HEK293 (cell line): ENCODE measurements around the gene TRMT6.

Source experiments
- CTCF ChIA-PET: fragments of 350-600 bp; formaldehyde crosslinking; extraction: SDS; loops from one replicate; lab custom pipeline; 2021; ENCODE audit warnings: antibody characterized with exemption; lab: Yijun Ruan, JAX
- POLR2A ChIA-PET: fragments of 300-600 bp; formaldehyde crosslinking; extraction: SDS; loops from one replicate; lab custom pipeline; 2020; ENCODE audit warnings: antibody characterized with exemption, inconsistent platforms; lab: Yijun Ruan, JAX
- H3K27ac ChIP-seq: fragments of 200-500 bp; sonication (Bioruptor generic); 2 replicates; pipeline ENCODE4 v1.5.1; 2014; ENCODE audit warnings: low read depth, low read length, control low read depth, inconsistent platforms; ENCODE audit errors: extremely low read depth
- H3K36me3 ChIP-seq, 2 experiments: fragments of 200-500 bp in 1 of 2; sonication (Bioruptor generic) in 1 of 2; 1 replicate in 1 of 2; 2 replicates in 1 of 2; pipeline ENCODE4 v1.5.1; 2014 to 2017; ENCODE audit warnings: inconsistent platforms in 2 of 2, low read length in 2 of 2; ENCODE audit not compliant: control insufficient read depth in 2 of 2, insufficient read depth in 1 of 2
- H3K4me1 ChIP-seq: fragments of 200-500 bp; sonication (Bioruptor generic); 2 replicates; pipeline ENCODE4 v1.5.1; 2014; ENCODE audit warnings: mild to moderate bottlenecking, low read length, inconsistent platforms; ENCODE audit not compliant: control insufficient read depth, insufficient read depth
- H3K4me3 ChIP-seq: 2 replicates; pipeline ENCODE4 v1.5.1; 2011; ENCODE audit warnings: low read depth, mild to moderate bottlenecking, control low read depth, low read length, moderate library complexity
- H3K9me3 ChIP-seq: fragments of 200-500 bp; sonication (Bioruptor generic); 2 replicates; pipeline ENCODE4 v1.5.1; 2014; ENCODE audit warnings: low read depth, low read length, inconsistent platforms; ENCODE audit not compliant: control insufficient read depth, insufficient read depth
- KLF10 ChIP-seq: fragments of 450-650 bp; IDR thresholded peaks from 2 replicates; pipeline ENCODE4 v1.5.1; 2018; ENCODE audit warnings: missing biosample characterization, mild to moderate bottlenecking, missing genetic modification characterization
- KLF9 ChIP-seq: fragments of 450-650 bp; formaldehyde crosslinking; IDR thresholded peaks from 2 replicates; pipeline ENCODE4 v1.5.1; 2016; ENCODE audit warnings: missing biosample characterization, missing genetic modification characterization, low read depth
- PRDM10 ChIP-seq: fragments of 450-650 bp; formaldehyde crosslinking; IDR thresholded peaks from 2 replicates; pipeline ENCODE4 v1.5.1; 2016; ENCODE audit warnings: missing biosample characterization, missing genetic modification characterization
- ZBTB7A ChIP-seq: fragments of 450-650 bp; formaldehyde crosslinking; IDR thresholded peaks from 2 replicates; pipeline ENCODE4 v1.5.1; 2016; ENCODE audit warnings: low read depth, missing biosample characterization, missing genetic modification characterization
- ZBTB8A ChIP-seq: fragments of 450-650 bp; formaldehyde crosslinking; IDR thresholded peaks from 2 replicates; pipeline ENCODE4 v1.5.1; 2016; ENCODE audit warnings: missing biosample characterization, missing genetic modification characterization
- ZNF10 ChIP-seq: fragments of 450-650 bp; formaldehyde crosslinking; IDR thresholded peaks from 2 replicates; pipeline ENCODE4 v1.5.1; 2017; ENCODE audit warnings: missing biosample characterization, missing genetic modification characterization
- ZNF121 ChIP-seq: fragments of 450-650 bp; formaldehyde crosslinking; IDR thresholded peaks from 2 replicates; pipeline ENCODE4 v1.5.1; 2016; ENCODE audit warnings: missing biosample characterization, missing genetic modification characterization
- ZNF133 ChIP-seq: fragments of 450-650 bp; formaldehyde crosslinking; IDR thresholded peaks from 2 replicates; pipeline ENCODE4 v1.5.1; 2016; ENCODE audit warnings: missing biosample characterization, missing genetic modification characterization
- ZNF146 ChIP-seq: fragments of 450-650 bp; formaldehyde crosslinking; IDR thresholded peaks from 2 replicates; pipeline ENCODE4 v1.5.1; 2016; ENCODE audit warnings: missing biosample characterization, missing genetic modification characterization
- ZNF391 ChIP-seq: fragments of 450-650 bp; formaldehyde crosslinking; IDR thresholded peaks from 2 replicates; pipeline ENCODE4 v1.5.1; 2016; ENCODE audit warnings: low read depth, missing biosample characterization, missing genetic modification characterization, borderline replicate concordance
- ZNF521 ChIP-seq: fragments of 450-650 bp; formaldehyde crosslinking; IDR thresholded peaks from 2 replicates; pipeline ENCODE4 v1.5.1; 2017; ENCODE audit warnings: missing biosample characterization, mild to moderate bottlenecking, missing genetic modification characterization
- ZNF560 ChIP-seq: fragments of 450-650 bp; formaldehyde crosslinking; IDR thresholded peaks from 2 replicates; pipeline ENCODE4 v1.5.1; 2017; ENCODE audit warnings: missing biosample characterization, missing genetic modification characterization, borderline replicate concordance
- ZNF776 ChIP-seq: fragments of 450-650 bp; formaldehyde crosslinking; IDR thresholded peaks from 2 replicates; pipeline ENCODE4 v1.5.0; 2017; ENCODE audit warnings: missing biosample characterization, missing genetic modification characterization, borderline replicate concordance
- ZSCAN5A ChIP-seq: fragments of 450-650 bp; formaldehyde crosslinking; IDR thresholded peaks from 2 replicates; pipeline ENCODE4 v1.5.1; 2016; ENCODE audit warnings: missing biosample characterization, missing genetic modification characterization
- TF ChIP-seq, protein P1 (sequence below): fragments of 450-650 bp; formaldehyde crosslinking; IDR thresholded peaks from 2 replicates; pipeline ENCODE4 v1.5.1; 2017; ENCODE audit warnings: missing biosample characterization, missing genetic modification characterization

Gene TRMT6

GRCh38 chr20:5967469-5967868, 17.1 kb upstream of the TRMT6 start (continued):
- TF ChIP-seq ZSCAN5A (tag by site-specific recombination) (no peak), ZBTB7A (tag by site-specific recombination) (no peak), KLF10 (tag by site-specific recombination) (no peak)

DNA sequence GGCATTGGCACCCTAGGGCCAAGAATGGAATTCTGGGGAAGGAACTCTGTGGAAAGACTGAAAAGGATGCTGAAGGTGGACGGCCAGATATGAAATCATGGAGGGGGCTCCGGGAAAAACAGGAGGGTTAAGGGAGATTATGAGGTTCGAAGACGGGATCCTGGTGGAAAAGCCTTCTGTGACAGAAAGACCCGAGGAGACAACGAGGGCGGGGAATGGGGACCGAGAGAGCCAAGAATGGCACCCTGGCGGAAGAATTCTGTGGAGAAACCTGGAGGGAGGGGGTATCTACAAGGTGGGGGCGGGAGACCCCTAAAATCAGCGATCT, 426 bp downstream of the TRMT6 start:
- Histone ChIP-seq H3K4me3 (peak overlapping the region; percentile 70), H3K27ac (peak overlapping the region; percentile 60; the same call in 1 of the 2 replicates), H3K36me3 (peaks cover 31 to 62% of the 10 kb centered on the region in 2 experiments), H3K4me1 (no peaks in the 10 kb centered on the region), H3K9me3 (no peaks in the 10 kb centered on the region)
- CTCF ChIA-PET, result no interaction called here
- TF ChIP-seq PRDM10 (tag by site-specific recombination) (0 out of 2 replicates have a peak, but pooled peaks have one; percentile 12), ZNF776 (no peak)
- POLR2A ChIA-PET, result no interaction called here

DNA sequence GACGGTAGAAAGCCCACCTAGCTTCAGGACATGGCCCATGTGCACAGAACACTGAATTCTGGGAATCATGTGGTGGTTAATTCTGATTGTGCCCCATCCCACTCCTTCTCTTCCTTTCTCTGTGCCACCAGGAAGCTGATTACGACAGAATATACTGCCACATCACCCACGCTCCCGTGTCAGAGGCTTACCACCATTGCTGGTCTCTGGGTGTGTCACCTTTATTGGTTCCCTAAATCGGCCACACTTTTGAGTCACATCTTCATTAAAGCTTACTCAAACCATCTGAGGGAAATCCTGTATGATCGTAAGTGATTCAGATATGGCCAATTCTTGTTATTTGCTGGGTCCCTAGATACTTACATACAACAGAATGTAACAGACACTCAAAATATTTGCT, 3.1 kb downstream of the TRMT6 start:
- CTCF ChIA-PET, result interaction anchor here (0.7 to 1.1 kb wide), 2 partner anchors 140 to 418 kb away, joined by 3 to 4 read pairs; no protein-coding TSS in a partner anchor
- Histone ChIP-seq H3K36me3 (peaks cover 30 to 63% of the 10 kb centered on the region in 2 experiments), H3K4me1 (no peaks in the 10 kb centered on the region), H3K9me3 (no peaks in the 10 kb centered on the region), H3K4me3 (no peak overlapping the region)
- POLR2A ChIA-PET, result no interaction called here
- TF ChIP-seq ZBTB8A (tag by site-specific recombination), result no peak
- no peak for TF ChIP-seq ZNF146
- no peak for TF ChIP-seq ZNF560 (tag by site-specific recombination)
- TF ChIP-seq KLF9 (tag by site-specific recombination), result no peak
- TF ChIP-seq ZNF521 (tag by site-specific recombination), result no peak
- TF ChIP-seq ZNF10 (tag by site-specific recombination), result no peak
- TF ChIP-seq ZNF121, result no peak
- no peak for TF ChIP-seq ZNF133 (tag by site-specific recombination)
- TF ChIP-seq, protein P1, sequence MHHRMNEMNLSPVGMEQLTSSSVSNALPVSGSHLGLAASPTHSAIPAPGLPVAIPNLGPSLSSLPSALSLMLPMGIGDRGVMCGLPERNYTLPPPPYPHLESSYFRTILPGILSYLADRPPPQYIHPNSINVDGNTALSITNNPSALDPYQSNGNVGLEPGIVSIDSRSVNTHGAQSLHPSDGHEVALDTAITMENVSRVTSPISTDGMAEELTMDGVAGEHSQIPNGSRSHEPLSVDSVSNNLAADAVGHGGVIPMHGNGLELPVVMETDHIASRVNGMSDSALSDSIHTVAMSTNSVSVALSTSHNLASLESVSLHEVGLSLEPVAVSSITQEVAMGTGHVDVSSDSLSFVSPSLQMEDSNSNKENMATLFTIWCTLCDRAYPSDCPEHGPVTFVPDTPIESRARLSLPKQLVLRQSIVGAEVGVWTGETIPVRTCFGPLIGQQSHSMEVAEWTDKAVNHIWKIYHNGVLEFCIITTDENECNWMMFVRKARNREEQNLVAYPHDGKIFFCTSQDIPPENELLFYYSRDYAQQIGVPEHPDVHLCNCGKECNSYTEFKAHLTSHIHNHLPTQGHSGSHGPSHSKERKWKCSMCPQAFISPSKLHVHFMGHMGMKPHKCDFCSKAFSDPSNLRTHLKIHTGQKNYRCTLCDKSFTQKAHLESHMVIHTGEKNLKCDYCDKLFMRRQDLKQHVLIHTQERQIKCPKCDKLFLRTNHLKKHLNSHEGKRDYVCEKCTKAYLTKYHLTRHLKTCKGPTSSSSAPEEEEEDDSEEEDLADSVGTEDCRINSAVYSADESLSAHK, result no peak
- no peak for TF ChIP-seq ZNF391 (tag by site-specific recombination)
- TF ChIP-seq, all 188 proteins: peak for 0
- no peak overlapping the region for H3K27ac ChIP-seq
